Activated naive CD8-positive, alpha-beta T cell treated with anti-CD3 and anti-CD28 coated beads, Interleukin-2, amount 50 U/mL, for 16 hours (primary cell): ENCODE data around the gene UBE2H.
"Not testable (repeated sequence)": the region's sequence is repeated elsewhere in the genome, so short reads cannot be mapped to it uniquely, and the experiment has no call there.

Experiments used
- DNase-seq: peaks from one replicate; pipeline ENCODE4 v3.0.0-alpha.2; 2020; ENCODE audit warnings: low read depth, low spot score

Gene UBE2H

GRCh38 chr7:129874722-129875121, 78.0 kb downstream of the UBE2H start:
- DNase-seq, result no peak

GRCh38 chr7:129872054-129872453, 80.7 kb downstream of the UBE2H start:
- no peak for DNase-seq

- DNase-seq, result no peak
Observed at GRCh38 chr7:129870668-129871067, 82.1 kb downstream of the UBE2H start.

GRCh38 chr7:129866251-129866650, 86.5 kb downstream of the UBE2H start:
- no peak for DNase-seq

GRCh38 chr7:129865925-129866201, 86.9 kb downstream of the UBE2H start:
- no peak for DNase-seq

- no peak for DNase-seq
Observed at GRCh38 chr7:129865093-129865924, 87.5 kb downstream of the UBE2H start.

- DNase-seq, result not testable (repeated sequence)
Observed at GRCh38 chr7:129864676-129865075, 88.1 kb downstream of the UBE2H start.

GRCh38 chr7:129864042-129864441, 88.7 kb downstream of the UBE2H start:
- no peak for DNase-seq

- DNase-seq, result no peak
Observed at GRCh38 chr7:129862682-129863081, 90.1 kb downstream of the UBE2H start.

GRCh38 chr7:129860784-129861183, 92.0 kb downstream of the UBE2H start:
- not testable (repeated sequence) for DNase-seq

GRCh38 chr7:129859183-129859582, 93.6 kb downstream of the UBE2H start:
- no peak for DNase-seq

- no peak for DNase-seq
Observed at GRCh38 chr7:129858490-129858889, 94.3 kb downstream of the UBE2H start.

- DNase-seq, result no peak
Observed at GRCh38 chr7:129857313-129857712, 95.4 kb downstream of the UBE2H start.

- no peak for DNase-seq
Observed at GRCh38 chr7:129855935-129856717, 96.6 kb downstream of the UBE2H start.

GRCh38 chr7:129855234-129855673, 97.5 kb downstream of the UBE2H start:
- no peak for DNase-seq

GRCh38 chr7:129854401-129854800, 98.4 kb downstream of the UBE2H start:
- DNase-seq, result no peak

- DNase-seq, result no peak
Observed at GRCh38 chr7:129853661-129854268, 99.0 kb downstream of the UBE2H start.

- DNase-seq, result no peak
Observed at GRCh38 chr7:129851809-129852208, 101.0 kb downstream of the UBE2H start.

- DNase-seq, result no peak
Observed at GRCh38 chr7:129851174-129851573, 101.6 kb downstream of the UBE2H start.

- DNase-seq, result no peak
Observed at GRCh38 chr7:129848436-129848835, 104.3 kb downstream of the UBE2H start.

- DNase-seq, result no peak
Observed at GRCh38 chr7:129845972-129846327, 106.8 kb downstream of the UBE2H start.

- no peak for DNase-seq
Observed at GRCh38 chr7:129845178-129845971, 107.4 kb downstream of the UBE2H start.
